HepG2 (cell line): ENCODE results near the gene GGA1. TPM values are rescaled to one million over a fixed set of nuclear protein-coding genes. Genes with fewer than 3 reads are reported as not detected.
A peak's percentile ranks its signal among the peaks of the same experiment; 100 is the strongest.

Experiments used
- HHEX ChIP-seq: IDR thresholded peaks from 2 replicates; pipeline ENCODE4 v1.6.1; 2016; ENCODE audit warnings: control low read depth
- RBAK ChIP-seq: sonication (generic); formaldehyde crosslinking; IDR thresholded peaks from 2 replicates; pipeline ENCODE4 v1.5.1; 2020; ENCODE audit warnings: mild to moderate bottlenecking, missing genetic modification reagents
- SALL1 ChIP-seq: sonication (generic); formaldehyde crosslinking; IDR thresholded peaks from 2 replicates; pipeline ENCODE4 v1.8.0; 2022; ENCODE audit warnings: mild to moderate bottlenecking, missing genetic modification reagents
- ZNF737 ChIP-seq: sonication (generic); formaldehyde crosslinking; IDR thresholded peaks from 2 replicates; pipeline ENCODE4 v1.5.0; 2020; ENCODE audit warnings: missing genetic modification reagents, mild to moderate bottlenecking, borderline replicate concordance
- ZNF83 ChIP-seq: sonication (generic); formaldehyde crosslinking; IDR thresholded peaks from 2 replicates; pipeline ENCODE4 v1.4.0; 2020; ENCODE audit warnings: missing genetic modification reagents, mild to moderate bottlenecking, borderline replicate concordance
- polyA plus RNA-seq, 8 experiments: library from polyadenylated mRNA; depleted of rRNA in 3 of 8; stranded (reverse) in 7 of 8; unstranded in 1 of 8; fragments of >200 nt; fragmentation: Illumina TruSeq in 4 of 8; extraction: Trizol in 4 of 8; gene quantifications; 2 replicates each; pipeline versions ENCODE4 v1.2.1 to v1.2.3, GENCODE V29; 2011 to 2016; ENCODE audit warnings: low read depth in 4 of 8, missing spikeins in 1 of 8, mixed read lengths in 1 of 8; ENCODE audit not compliant: insufficient read depth in 1 of 8
- total RNA-seq, 5 experiments: library from RNA; depleted of rRNA; stranded (reverse); fragments of >200 nt; fragmentation: Illumina TruSeq; extraction: Trizol; gene quantifications; 2 replicates each; pipeline ENCODE4 v1.2.3, GENCODE V29; 2016; ENCODE audit warnings: low read depth in 1 of 5
- TF ChIP-seq, protein P1 (sequence below): IDR thresholded peaks from 2 replicates; pipeline ENCODE4 v1.6.1; 2016; ENCODE audit warnings: low read depth
- TF ChIP-seq, protein P2 (sequence below), 2 experiments: fragments of 450-650 bp in 1 of 2; sonication (generic) in 1 of 2; formaldehyde crosslinking; IDR thresholded peaks; 2 replicates each; pipeline versions ENCODE4 v1.5.0 to v1.8.0; 2020 to 2022; ENCODE audit warnings: mild to moderate bottlenecking in 1 of 2, missing genetic modification reagents in 1 of 2
- TF ChIP-seq, protein P3 (sequence below), 2 experiments: fragments of 450-650 bp in 1 of 2; sonication (generic) in 1 of 2; formaldehyde crosslinking in 1 of 2; IDR thresholded peaks; 2 replicates each; pipeline versions ENCODE4 v1.6.1 to v1.8.0; 2016 to 2022; ENCODE audit warnings: antibody characterized with exemption in 1 of 2, mild to moderate bottlenecking in 1 of 2, missing genetic modification reagents in 1 of 2
- TF ChIP-seq, protein P4 (sequence below): sonication (generic); formaldehyde crosslinking; IDR thresholded peaks from 2 replicates; pipeline ENCODE4 v1.8.0; 2022; ENCODE audit warnings: mild to moderate bottlenecking, missing genetic modification reagents; ENCODE audit not compliant: insufficient replicate concordance
- TF ChIP-seq, protein P5 (sequence below): sonication (generic); formaldehyde crosslinking; IDR thresholded peaks from 2 replicates; pipeline ENCODE4 v1.4.0; 2020; ENCODE audit warnings: missing genetic modification reagents
- TF ChIP-seq, protein P6 (sequence below): IDR thresholded peaks from 2 replicates; pipeline ENCODE4 v1.6.1; 2018; ENCODE audit warnings: missing genetic modification reagents

The GGA1 gene
- total and polyA plus RNA-seq, 2 of the 13 experiments (the other 11 are each of a cell fraction or from before 2014, with no cell fraction given) = 29.1 to 87.2 TPM

DNA sequence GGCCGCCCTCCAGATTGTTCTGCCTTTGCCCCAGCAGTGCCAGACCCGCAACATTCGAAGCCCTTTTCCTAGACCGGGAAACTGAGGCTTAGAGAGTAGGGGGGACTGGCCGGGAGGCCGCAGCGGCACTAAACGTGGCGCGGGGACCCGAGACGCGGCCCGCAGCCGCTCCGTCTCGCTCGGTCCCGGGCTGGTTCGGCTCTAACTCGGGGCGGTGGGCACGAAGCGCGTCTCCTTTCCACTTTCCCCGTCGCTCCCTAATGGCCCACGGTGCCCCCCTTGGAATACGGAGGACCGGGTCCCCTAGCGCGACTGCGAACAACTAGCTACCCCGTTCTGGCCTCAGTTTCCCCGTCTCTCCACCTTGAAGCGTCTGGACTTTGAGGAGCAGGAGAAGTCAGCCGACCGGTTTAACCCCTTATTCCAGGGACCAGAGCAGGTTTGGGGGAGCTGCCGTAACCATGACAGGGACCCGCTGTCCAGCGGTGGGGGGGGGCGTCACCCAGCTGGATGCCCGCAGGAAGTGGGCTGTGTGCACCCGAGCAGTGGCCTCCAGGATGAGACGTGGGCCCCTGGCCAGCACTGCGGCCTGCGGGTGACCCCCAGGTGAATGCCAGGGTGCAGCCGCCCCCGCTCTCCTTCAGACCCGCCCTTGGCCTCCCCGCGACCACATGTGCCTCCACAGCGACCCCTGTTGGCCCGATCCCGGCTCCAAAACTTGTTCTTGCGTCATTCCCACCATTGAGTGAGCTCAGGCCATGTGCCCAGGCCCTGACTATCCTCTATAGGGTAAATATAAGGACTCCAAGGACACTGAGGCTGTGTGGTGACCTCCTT is 47.2 kb upstream of the GGA1 start (continued):
- TF ChIP-seq, protein P1, sequence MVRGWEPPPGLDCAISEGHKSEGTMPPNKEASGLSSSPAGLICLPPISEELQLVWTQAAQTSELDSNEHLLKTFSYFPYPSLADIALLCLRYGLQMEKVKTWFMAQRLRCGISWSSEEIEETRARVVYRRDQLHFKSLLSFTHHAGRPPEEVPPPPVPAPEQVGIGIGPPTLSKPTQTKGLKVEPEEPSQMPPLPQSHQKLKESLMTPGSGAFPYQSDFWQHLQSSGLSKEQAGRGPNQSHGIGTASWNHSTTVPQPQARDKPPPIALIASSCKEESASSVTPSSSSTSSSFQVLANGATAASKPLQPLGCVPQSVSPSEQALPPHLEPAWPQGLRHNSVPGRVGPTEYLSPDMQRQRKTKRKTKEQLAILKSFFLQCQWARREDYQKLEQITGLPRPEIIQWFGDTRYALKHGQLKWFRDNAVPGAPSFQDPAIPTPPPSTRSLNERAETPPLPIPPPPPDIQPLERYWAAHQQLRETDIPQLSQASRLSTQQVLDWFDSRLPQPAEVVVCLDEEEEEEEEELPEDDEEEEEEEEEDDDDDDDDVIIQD (CRISPR knock-in tag) = no peak
- TF ChIP-seq, protein P2, sequence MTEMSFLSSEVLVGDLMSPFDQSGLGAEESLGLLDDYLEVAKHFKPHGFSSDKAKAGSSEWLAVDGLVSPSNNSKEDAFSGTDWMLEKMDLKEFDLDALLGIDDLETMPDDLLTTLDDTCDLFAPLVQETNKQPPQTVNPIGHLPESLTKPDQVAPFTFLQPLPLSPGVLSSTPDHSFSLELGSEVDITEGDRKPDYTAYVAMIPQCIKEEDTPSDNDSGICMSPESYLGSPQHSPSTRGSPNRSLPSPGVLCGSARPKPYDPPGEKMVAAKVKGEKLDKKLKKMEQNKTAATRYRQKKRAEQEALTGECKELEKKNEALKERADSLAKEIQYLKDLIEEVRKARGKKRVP (CRISPR knock-in tag; IDR thresholded peaks at IDR 0.05) = peak; percentile 79 to 99; a peak in 3 of 4 replicates
- TF ChIP-seq, protein P3, sequence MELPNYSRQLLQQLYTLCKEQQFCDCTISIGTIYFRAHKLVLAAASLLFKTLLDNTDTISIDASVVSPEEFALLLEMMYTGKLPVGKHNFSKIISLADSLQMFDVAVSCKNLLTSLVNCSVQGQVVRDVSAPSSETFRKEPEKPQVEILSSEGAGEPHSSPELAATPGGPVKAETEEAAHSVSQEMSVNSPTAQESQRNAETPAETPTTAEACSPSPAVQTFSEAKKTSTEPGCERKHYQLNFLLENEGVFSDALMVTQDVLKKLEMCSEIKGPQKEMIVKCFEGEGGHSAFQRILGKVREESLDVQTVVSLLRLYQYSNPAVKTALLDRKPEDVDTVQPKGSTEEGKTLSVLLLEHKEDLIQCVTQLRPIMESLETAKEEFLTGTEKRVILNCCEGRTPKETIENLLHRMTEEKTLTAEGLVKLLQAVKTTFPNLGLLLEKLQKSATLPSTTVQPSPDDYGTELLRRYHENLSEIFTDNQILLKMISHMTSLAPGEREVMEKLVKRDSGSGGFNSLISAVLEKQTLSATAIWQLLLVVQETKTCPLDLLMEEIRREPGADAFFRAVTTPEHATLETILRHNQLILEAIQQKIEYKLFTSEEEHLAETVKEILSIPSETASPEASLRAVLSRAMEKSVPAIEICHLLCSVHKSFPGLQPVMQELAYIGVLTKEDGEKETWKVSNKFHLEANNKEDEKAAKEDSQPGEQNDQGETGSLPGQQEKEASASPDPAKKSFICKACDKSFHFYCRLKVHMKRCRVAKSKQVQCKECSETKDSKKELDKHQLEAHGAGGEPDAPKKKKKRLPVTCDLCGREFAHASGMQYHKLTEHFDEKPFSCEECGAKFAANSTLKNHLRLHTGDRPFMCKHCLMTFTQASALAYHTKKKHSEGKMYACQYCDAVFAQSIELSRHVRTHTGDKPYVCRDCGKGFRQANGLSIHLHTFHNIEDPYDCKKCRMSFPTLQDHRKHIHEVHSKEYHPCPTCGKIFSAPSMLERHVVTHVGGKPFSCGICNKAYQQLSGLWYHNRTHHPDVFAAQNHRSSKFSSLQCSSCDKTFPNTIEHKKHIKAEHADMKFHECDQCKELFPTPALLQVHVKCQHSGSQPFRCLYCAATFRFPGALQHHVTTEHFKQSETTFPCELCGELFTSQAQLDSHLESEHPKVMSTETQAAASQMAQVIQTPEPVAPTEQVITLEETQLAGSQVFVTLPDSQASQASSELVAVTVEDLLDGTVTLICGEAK (IDR thresholded peaks at IDR 0.05) = no peak
- TF ChIP-seq, protein P3 (CRISPR knock-in tag; IDR thresholded peaks at IDR 0.05) = 0 out of 2 replicates have a peak, but pooled peaks have one; percentile 16
- TF ChIP-seq, protein P4, sequence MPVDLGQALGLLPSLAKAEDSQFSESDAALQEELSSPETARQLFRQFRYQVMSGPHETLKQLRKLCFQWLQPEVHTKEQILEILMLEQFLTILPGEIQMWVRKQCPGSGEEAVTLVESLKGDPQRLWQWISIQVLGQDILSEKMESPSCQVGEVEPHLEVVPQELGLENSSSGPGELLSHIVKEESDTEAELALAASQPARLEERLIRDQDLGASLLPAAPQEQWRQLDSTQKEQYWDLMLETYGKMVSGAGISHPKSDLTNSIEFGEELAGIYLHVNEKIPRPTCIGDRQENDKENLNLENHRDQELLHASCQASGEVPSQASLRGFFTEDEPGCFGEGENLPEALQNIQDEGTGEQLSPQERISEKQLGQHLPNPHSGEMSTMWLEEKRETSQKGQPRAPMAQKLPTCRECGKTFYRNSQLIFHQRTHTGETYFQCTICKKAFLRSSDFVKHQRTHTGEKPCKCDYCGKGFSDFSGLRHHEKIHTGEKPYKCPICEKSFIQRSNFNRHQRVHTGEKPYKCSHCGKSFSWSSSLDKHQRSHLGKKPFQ (CRISPR knock-in tag) = peak; percentile 59
- TF ChIP-seq ZNF83 (CRISPR knock-in tag) (no peak), SALL1 (CRISPR knock-in tag) (peak; percentile 78), HHEX (CRISPR knock-in tag) (no peak), ZNF737 (0 out of 2 replicates have a peak, but pooled peaks have one; percentile 12), RBAK (no peak)
- TF ChIP-seq, protein P5, sequence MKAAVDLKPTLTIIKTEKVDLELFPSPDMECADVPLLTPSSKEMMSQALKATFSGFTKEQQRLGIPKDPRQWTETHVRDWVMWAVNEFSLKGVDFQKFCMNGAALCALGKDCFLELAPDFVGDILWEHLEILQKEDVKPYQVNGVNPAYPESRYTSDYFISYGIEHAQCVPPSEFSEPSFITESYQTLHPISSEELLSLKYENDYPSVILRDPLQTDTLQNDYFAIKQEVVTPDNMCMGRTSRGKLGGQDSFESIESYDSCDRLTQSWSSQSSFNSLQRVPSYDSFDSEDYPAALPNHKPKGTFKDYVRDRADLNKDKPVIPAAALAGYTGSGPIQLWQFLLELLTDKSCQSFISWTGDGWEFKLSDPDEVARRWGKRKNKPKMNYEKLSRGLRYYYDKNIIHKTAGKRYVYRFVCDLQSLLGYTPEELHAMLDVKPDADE (CRISPR knock-in tag) = no peak
- TF ChIP-seq, protein P6, sequence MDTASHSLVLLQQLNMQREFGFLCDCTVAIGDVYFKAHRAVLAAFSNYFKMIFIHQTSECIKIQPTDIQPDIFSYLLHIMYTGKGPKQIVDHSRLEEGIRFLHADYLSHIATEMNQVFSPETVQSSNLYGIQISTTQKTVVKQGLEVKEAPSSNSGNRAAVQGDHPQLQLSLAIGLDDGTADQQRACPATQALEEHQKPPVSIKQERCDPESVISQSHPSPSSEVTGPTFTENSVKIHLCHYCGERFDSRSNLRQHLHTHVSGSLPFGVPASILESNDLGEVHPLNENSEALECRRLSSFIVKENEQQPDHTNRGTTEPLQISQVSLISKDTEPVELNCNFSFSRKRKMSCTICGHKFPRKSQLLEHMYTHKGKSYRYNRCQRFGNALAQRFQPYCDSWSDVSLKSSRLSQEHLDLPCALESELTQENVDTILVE = peak; percentile 86
